Fibroblast of gingiva (primary cell): Measurements from ENCODE around the gene SERPINF2.
"Not testable (repeated sequence)": the region's sequence is repeated elsewhere in the genome, so short reads cannot be mapped to it uniquely, and the experiment has no call there.

Experiments
- DNase-seq: peaks from one replicate; pipeline ENCODE4 v3.0.0-alpha.2; 2011; ENCODE audit warnings: low read depth

Gene SERPINF2

GRCh38 chr17:1789936-1790335 is 47.3 kb downstream of the SERPINF2 start:
- no peak for DNase-seq

- DNase-seq = no peak
These were observed 50.1 kb downstream of the SERPINF2 start for GRCh38 chr17:1792495-1793446.

GRCh38 chr17:1793447-1793806 is 50.8 kb downstream of the SERPINF2 start:
- DNase-seq = no peak

GRCh38 chr17:1796800-1797199 is 54.1 kb downstream of the SERPINF2 start:
- DNase-seq = no peak

- DNase-seq = no peak
These were observed 54.7 kb downstream of the SERPINF2 start for GRCh38 chr17:1797323-1797722.

- not testable (repeated sequence) for DNase-seq
These were observed 55.2 kb downstream of the SERPINF2 start for GRCh38 chr17:1797846-1798245.

GRCh38 chr17:1800240-1800639 is 57.6 kb downstream of the SERPINF2 start:
- DNase-seq = no peak

GRCh38 chr17:1800712-1801111 is 58.0 kb downstream of the SERPINF2 start:
- no peak for DNase-seq

GRCh38 chr17:1802429-1802828 is 59.8 kb downstream of the SERPINF2 start:
- no peak for DNase-seq

- no peak for DNase-seq
These were observed 60.6 kb downstream of the SERPINF2 start for GRCh38 chr17:1803280-1803679.
